COLO668 (cell line): ENCODE measurements around the gene OR5H2.

Experiments
- DNase-seq: peaks from one replicate; lab custom pipeline; 2025; ENCODE audit not compliant: unreplicated experiment; lab: John Stamatoyannopoulos, UW

Gene OR5H2

GRCh38 chr3:98329392-98330124 is 47.3 kb downstream of the OR5H2 start:
- DNase-seq, result peak; percentile 4

GRCh38 chr3:98331329-98331728 is 49.0 kb downstream of the OR5H2 start:
- no peak for DNase-seq
